Esophagus muscularis mucosa (tissue), 4 donors: ENCODE results near the gene NTRK2. TPM values are rescaled to one million over a fixed set of nuclear protein-coding genes. Genes with fewer than 3 reads are reported as not detected.

ENCODE experiments used
- DNase-seq: peaks from one replicate; pipeline ENCODE4 v3.0.0-alpha.2; 2017; ENCODE audit errors: extremely low spot score
- H3K27ac ChIP-seq, 4 donors: fragments of 200-600 bp; sonication (generic); replicated peaks in 1 of 4; 1 replicate in 3 of 4; 2 replicates in 1 of 4; pipeline ENCODE4 v1.5.1; 2016 to 2019; ENCODE audit warnings: mild to moderate bottlenecking in 1 of 4
- H3K27me3 ChIP-seq, 4 donors: fragments of 200-600 bp; sonication (generic); one replicate each; pipeline versions ENCODE4 v1.5.1 to v1.6.0; 2016 to 2019
- H3K36me3 ChIP-seq, 4 donors: fragments of 200-600 bp; sonication (generic); one replicate each; pipeline ENCODE4 v1.5.1; 2016 to 2019
- H3K4me1 ChIP-seq, 4 donors: fragments of 200-600 bp; sonication (generic); one replicate each; pipeline ENCODE4 v1.5.1; 2016 to 2019
- H3K4me3 ChIP-seq, 4 donors: fragments of 200-600 bp; sonication (generic); 1 replicate in 2 of 4; 2 replicates in 2 of 4; pipeline ENCODE4 v1.5.1; 2016 to 2019; ENCODE audit warnings: mild to moderate bottlenecking in 4 of 4, moderate library complexity in 1 of 4
- H3K9me3 ChIP-seq, 4 donors: fragments of 200-600 bp; sonication (generic); 1 replicate in 3 of 4; 2 replicates in 1 of 4; pipeline ENCODE4 v1.5.1; 2016 to 2019
- CTCF ChIP-seq, 3 experiments: fragments of 200-600 bp in 2 of 3; fragments of 450-650 bp in 1 of 3; sonication (generic) in 2 of 3; IDR thresholded peaks; one replicate each; pipeline ENCODE4 v1.5.1; 2017 to 2019; ENCODE audit warnings: antibody characterized with exemption in 3 of 3, mild to moderate bottlenecking in 2 of 3, moderate library complexity in 1 of 3
- EP300 ChIP-seq: sonication (generic); formaldehyde crosslinking; IDR thresholded peaks from one replicate; pipeline ENCODE4 v1.6.1; 2017; ENCODE audit warnings: antibody characterized with exemption
- POLR2A ChIP-seq: fragments of 450-650 bp; IDR thresholded peaks from one replicate; pipeline ENCODE4 v1.6.1; 2017; ENCODE audit warnings: antibody characterized with exemption, moderate library complexity, mild to moderate bottlenecking, low read depth
- POLR2AphosphoS5 ChIP-seq, 2 donors: sonication (generic); formaldehyde crosslinking; IDR thresholded peaks; one replicate each; pipeline ENCODE4 v1.6.1; 2017; ENCODE audit warnings: antibody characterized with exemption in 2 of 2
- WGBS: methylation state at CpG from one replicate; pipeline ENCODE4 v1.1.5; 2018; 5-methylcytosine and 5-hydroxymethylcytosine counted together
- intact Hi-C: fragments of 100-400 bp; cut with DNase I; formaldehyde crosslinking; loops from one replicate; pipeline ENCODE4 v1.15.1; 2023
- total RNA-seq, 4 donors: library from RNA; depleted of rRNA; stranded (reverse); fragments of >200 nt; gene quantifications; one replicate each; pipeline versions ENCODE4 v1.1.0 to v1.2.1, GENCODE V29; 2016

Gene NTRK2
- total RNA-seq, 4 donors from 2014 or later, result 1.2 to 6.3 (median 5.5) TPM

- intact Hi-C loops, result no loop called here
- H3K4me3 ChIP-seq, result no peak overlapping the region
- H3K27me3 ChIP-seq, result no peaks in the 10 kb centered on the region
- TF ChIP-seq CTCF (IDR thresholded peaks at IDR 0.05) (no peak), EP300 (no peak), POLR2AphosphoS5 (IDR thresholded peaks at IDR 0.05) (no peak), POLR2A (no peak)
- 92% methylated on average over 4 of the region's 4 CpGs for WGBS
- no peak for DNase-seq
- H3K9me3 ChIP-seq, result no peaks in the 10 kb centered on the region
- H3K36me3 ChIP-seq, result no peaks in the 10 kb centered on the region
- no peak overlapping the region for H3K27ac ChIP-seq
- H3K4me1 ChIP-seq, result peaks cover 5 to 7% (median 6%) of the 10 kb centered on the region in 4 donors
These were observed 279.7 kb downstream of the NTRK2 start for GRCh38 chr9:84949258-84949657.

- no peak for DNase-seq
These were observed 280.4 kb downstream of the NTRK2 start for GRCh38 chr9:84949971-84950370.

GRCh38 chr9:84950879-84951811, 281.6 kb downstream of the NTRK2 start:
- DNase-seq, result no peak
- Histone ChIP-seq H3K27me3 (no peaks in the 10 kb centered on the region), H3K4me1 (peaks cover 5 to 8% (median 7%) of the 10 kb centered on the region in 4 donors), H3K36me3 (no peaks in the 10 kb centered on the region), H3K27ac (no peak overlapping the region), H3K4me3 (no peak overlapping the region), H3K9me3 (no peaks in the 10 kb centered on the region)
- TF ChIP-seq EP300 (no peak), POLR2A (no peak), CTCF (IDR thresholded peaks at IDR 0.05) (no peak), POLR2AphosphoS5 (IDR thresholded peaks at IDR 0.05) (no peak)
- 88% methylated on average over 9 of the region's 9 CpGs for WGBS
- intact Hi-C loops, result loop anchor here (5.0 kb wide), 2 partner anchors 254 to 554 kb away; no protein-coding TSS in a partner anchor

More at GRCh38 chr9:84949971-84950370, 280.4 kb downstream of the NTRK2 start:
- WGBS, result 79% methylated on average over 5 of the region's 5 CpGs
- H3K27me3 ChIP-seq, result no peaks in the 10 kb centered on the region
- peaks cover 5 to 8% (median 7%) of the 10 kb centered on the region in 4 donors for H3K4me1 ChIP-seq
- H3K27ac ChIP-seq, result no peak overlapping the region
- TF ChIP-seq EP300 (no peak), CTCF (IDR thresholded peaks at IDR 0.05) (no peak), POLR2AphosphoS5 (IDR thresholded peaks at IDR 0.05) (no peak), POLR2A (no peak)
- intact Hi-C loops, result loop anchor here (5.0 kb wide), 2 partner anchors 253 to 553 kb away; no protein-coding TSS in a partner anchor
- H3K9me3 ChIP-seq, result no peaks in the 10 kb centered on the region
- H3K36me3 ChIP-seq, result no peaks in the 10 kb centered on the region
- no peak overlapping the region for H3K4me3 ChIP-seq

- Histone ChIP-seq H3K9me3 (no peaks in the 10 kb centered on the region), H3K27ac (no peak overlapping the region)
- intact Hi-C loops, result loop anchor here (5.0 kb wide), 2 partner anchors 256 to 556 kb away; no protein-coding TSS in a partner anchor
These were observed 283.8 kb downstream of the NTRK2 start for GRCh38 chr9:84953252-84953773.

More at GRCh38 chr9:84953252-84953773, 283.8 kb downstream of the NTRK2 start:
- 94% methylated on average over 3 of the region's 3 CpGs for WGBS
- Histone ChIP-seq H3K4me1 (peaks cover 4 to 8% (median 7%) of the 10 kb centered on the region in 4 donors), H3K4me3 (no peak overlapping the region), H3K27me3 (no peaks in the 10 kb centered on the region), H3K36me3 (no peaks in the 10 kb centered on the region)
- TF ChIP-seq POLR2AphosphoS5 (IDR thresholded peaks at IDR 0.05), result no peak
- no peak for TF ChIP-seq CTCF (IDR thresholded peaks at IDR 0.05)
- TF ChIP-seq EP300, result no peak
- no peak for TF ChIP-seq POLR2A
- no peak for DNase-seq
